HG03432 (cell line): Measurements from ENCODE around the gene NFIL3.
"Not testable (repeated sequence)": the region's sequence is repeated elsewhere in the genome, so short reads cannot be mapped to it uniquely, and the experiment has no call there.

Experiments used
- ATAC-seq: cut with Tn5 transposase; IDR thresholded peaks from one replicate; pipeline ENCODE4 v1.9.1; 2021; ENCODE audit warnings: mild to moderate bottlenecking, moderate library complexity; ENCODE audit not compliant: unreplicated experiment

Gene NFIL3, protein sequence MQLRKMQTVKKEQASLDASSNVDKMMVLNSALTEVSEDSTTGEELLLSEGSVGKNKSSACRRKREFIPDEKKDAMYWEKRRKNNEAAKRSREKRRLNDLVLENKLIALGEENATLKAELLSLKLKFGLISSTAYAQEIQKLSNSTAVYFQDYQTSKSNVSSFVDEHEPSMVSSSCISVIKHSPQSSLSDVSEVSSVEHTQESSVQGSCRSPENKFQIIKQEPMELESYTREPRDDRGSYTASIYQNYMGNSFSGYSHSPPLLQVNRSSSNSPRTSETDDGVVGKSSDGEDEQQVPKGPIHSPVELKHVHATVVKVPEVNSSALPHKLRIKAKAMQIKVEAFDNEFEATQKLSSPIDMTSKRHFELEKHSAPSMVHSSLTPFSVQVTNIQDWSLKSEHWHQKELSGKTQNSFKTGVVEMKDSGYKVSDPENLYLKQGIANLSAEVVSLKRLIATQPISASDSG

GRCh38 chr9:91423785-91424402, at the start of gene NFIL3:
Gene NFIL3, minus strand, starts transcription at chr9:91423832. Its CDS starts 13,098 bp downstream, at chr9:91410734.
- peak; percentile 88 for ATAC-seq

- not testable (repeated sequence) for ATAC-seq
These were observed 47.9 kb upstream of the NFIL3 start for GRCh38 chr9:91471524-91471923.

GRCh38 chr9:91465420-91465819, 41.8 kb upstream of the NFIL3 start:
- ATAC-seq: no peak

- no peak for ATAC-seq
These were observed 35.3 kb upstream of the NFIL3 start for GRCh38 chr9:91458906-91459305.

DNA sequence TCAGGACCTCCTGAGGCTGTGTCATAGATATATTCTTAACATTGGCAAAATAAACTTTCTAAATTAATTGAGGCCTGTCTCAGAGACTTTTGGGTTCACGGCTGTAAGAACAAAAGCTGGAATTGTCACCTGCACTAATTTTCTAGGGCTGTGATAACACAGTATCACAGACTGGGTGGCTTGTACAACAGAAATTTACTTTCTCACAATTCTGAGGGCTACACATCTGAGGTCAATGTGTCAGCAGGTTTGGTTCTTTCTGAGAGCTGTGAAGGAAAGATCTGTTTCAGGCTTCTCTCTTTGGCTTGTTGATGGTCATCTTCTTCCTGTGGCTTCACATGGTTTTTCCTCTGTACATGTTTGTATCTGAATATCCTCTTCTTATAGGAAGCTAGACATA, 29.2 kb upstream of the NFIL3 start:
- ATAC-seq: no peak

GRCh38 chr9:91451431-91452270, 28.0 kb upstream of the NFIL3 start:
- ATAC-seq: no peak

DNA sequence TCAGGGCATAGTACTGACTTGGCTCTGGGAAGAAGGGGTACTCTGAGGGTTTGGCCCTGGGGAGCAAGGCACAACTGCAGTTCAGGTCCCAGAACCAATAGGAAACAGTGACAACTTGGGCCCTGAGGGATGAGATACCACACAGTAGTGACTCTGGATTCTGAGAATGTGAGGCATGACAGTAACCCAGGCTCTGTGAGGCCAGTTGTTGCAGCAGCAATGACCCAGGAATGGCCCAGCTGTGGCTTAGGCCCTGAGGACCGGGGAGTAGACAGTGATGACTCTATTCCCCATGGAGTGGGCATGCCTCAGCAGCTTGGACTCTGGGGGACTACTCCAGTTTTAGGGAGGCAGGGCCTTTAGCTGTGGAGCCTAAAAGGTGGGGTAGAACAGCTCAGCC, 21.5 kb upstream of the NFIL3 start:
- ATAC-seq: no peak

- ATAC-seq: no peak
These were observed 20.4 kb upstream of the NFIL3 start for GRCh38 chr9:91443994-91444392.

- no peak for ATAC-seq
These were observed 19.8 kb upstream of the NFIL3 start for GRCh38 chr9:91443321-91443993.

GRCh38 chr9:91436841-91437240, 13.2 kb upstream of the NFIL3 start:
- ATAC-seq: no peak

GRCh38 chr9:91433180-91433579, 9.5 kb upstream of the NFIL3 start:
- no peak for ATAC-seq

GRCh38 chr9:91431485-91431884, 7.9 kb upstream of the NFIL3 start:
- no peak for ATAC-seq

GRCh38 chr9:91429501-91429900, 5.9 kb upstream of the NFIL3 start:
- ATAC-seq: no peak

- no peak for ATAC-seq
These were observed 5.3 kb upstream of the NFIL3 start for GRCh38 chr9:91428927-91429351.

DNA sequence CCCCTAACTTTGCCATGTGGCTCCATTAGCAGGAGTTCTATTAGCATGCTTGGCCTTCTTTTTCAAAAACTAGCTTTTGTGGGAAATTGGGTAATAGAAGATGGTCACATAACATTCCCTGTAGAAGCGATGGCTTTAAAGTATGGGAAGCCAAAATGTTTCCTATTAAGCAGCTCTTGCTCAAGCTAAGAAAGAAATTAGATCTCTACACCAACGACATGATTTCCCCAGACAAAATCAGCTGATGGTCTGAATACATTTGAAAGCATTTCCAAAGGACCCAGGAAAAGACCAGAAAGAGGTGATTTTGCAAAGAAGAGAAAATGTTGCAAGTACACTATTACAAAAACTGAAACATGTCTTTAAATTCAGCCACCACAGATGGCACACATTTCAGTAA, 4.8 kb upstream of the NFIL3 start:
- ATAC-seq: no peak

DNA sequence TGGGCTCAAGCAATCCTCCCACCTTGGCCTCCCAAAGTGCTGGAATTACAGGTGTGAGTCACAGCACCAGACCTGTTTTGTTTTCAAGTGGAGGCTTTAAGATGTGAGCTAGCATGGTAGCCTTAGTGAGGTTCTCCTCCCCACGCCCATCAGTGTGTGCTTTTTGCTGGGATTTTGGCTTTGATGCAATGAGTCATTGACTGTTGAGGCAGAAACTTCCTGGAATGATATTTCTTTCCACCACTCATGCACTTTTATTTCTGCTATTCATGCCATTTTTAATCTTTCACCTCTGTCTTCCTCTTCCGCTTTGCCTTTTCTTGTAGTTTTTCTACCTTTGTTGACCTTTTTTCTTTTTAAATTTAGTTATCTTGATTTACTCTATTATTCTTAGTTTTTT, 4.2 kb upstream of the NFIL3 start:
- no peak for ATAC-seq

DNA sequence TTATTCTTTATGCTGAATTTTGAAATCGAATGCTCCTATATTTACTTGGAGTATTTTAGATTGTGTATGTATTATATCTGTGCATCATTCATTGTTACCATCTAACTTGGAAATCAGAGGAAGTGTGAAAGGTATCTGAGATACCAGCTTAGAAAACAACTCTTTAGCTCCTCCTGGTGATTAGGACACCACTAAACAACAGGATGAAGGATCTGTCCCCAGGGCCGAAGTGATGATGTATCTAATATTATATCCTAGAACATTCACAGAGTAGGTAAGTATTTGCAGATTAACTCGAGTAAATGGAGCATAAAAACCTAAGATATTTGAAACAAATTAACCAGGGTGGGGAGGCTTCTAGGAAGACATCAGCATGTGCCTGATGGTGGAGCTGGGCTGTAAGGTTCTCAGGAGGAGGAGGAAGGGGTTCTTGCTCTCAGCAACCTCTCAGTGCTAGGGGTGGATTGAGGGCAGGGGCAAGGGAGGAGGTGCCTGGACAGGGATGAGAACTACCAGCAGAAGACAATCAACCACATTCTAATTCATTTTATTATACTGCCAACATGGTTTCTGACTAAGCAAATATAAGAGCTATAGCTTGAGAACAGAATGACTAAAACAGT, 2.6 kb upstream of the NFIL3 start:
- no peak for ATAC-seq

GRCh38 chr9:91425271-91425670, 1.6 kb upstream of the NFIL3 start:
- ATAC-seq: no peak

DNA sequence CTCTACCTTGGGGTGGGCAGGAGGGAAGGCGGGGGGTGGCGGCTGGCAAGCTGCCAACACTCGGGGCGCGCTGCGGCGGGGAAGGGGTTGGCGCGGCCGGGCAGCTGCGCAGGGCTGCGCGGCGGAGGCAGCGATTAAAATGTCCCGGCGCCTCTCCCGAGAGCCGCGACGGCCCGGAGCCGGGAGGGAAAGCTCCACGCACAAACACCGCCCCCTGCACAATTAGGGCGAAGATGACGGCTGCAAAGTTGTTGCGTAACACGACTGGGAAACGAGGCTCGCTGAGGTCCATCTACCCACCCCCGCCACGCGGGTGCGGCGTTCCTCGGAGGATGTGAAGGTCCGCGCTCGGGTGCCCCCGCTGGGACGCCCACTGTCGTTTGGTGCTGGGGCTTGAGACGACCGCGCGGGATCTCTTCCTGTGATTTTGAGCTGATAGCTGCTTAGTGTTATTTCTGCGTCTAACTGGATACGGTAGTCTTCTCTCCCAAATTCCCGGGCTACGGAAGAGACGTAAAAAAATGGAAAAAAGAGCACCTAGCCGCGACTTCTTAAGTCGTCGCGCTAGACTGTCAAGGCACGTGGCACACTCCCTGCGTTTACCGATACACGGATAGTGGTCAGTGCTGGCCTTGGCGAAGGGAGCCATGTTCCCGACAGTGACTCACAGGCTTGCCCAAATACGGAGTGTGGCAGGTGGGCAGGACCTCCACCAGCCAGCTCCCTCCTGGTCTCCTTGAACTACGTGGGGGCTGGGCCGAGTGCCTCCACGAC, 958 bp upstream of the NFIL3 start:
- no peak for ATAC-seq
